Measurements from ENCODE around the gene TIMM17A.

TIMM17A gene

GRCh38 chr1:201985355-201985754, 30.1 kb downstream of the TIMM17A start:
- DNase-seq: no peak

DNA sequence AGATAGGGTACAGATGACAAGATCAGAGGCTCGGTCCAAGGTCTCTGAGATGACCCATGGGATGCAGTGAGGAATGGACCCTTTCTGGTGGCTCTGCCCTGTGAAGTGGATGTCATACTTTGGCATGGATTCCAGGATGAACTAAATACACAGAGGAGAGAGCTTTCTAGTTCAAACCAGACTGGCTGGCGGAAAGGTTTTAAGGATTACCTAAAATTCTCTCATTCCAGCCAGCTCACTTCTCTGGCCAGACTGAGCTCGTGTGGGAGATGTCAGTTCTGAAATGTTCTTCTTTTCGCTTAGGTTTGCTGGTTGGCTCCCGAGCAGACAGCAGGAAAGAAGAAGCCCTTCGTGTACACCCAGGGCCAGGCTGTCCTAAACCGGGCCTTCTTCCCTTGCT, 33.3 kb downstream of the TIMM17A start:
- no peak for DNase-seq

- DNase-seq: no peak
Measured at GRCh38 chr1:201989354-201990128, 34.2 kb downstream of the TIMM17A start.

DNA sequence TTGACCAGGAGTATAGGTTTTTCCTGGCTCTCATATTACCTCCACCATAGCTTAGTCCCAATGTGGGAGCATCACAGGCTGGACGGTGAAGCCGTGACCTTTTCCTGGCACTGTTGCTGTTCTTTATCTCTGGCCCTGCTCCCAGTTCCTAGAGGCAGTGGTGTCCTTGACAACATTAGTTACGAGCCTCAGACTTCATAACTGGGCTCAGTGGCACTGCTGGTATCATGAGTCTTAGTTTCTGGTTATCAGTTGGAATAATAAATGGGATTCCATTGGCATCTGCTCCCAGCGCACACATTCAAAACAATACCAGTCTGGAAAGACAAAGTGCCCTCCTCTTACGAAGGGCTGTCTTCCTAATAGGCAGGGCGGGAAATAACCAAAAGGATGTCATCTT, 35.1 kb downstream of the TIMM17A start:
- no peak for DNase-seq

- DNase-seq: peak; percentile 45
Measured at GRCh38 chr1:201999625-202000238, 44.4 kb downstream of the TIMM17A start.

DNA sequence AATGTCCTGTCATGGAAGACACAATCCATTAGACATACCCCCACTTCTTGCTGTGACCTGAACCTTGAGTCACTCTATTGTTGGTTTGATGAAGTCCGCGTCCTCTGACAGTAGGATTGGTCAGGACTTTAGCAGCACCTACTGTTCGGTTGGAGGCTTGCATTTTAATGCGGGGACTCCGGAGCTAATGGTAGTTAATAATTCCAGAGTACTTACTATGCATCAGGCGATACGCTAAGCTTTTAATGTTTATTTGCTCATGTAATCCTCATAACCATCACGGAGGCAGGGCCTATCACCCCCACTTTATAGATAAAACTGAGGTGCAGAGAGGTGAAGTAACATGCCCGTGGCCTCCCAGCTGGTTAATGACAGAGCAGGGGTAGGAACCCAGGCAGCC, 47.2 kb downstream of the TIMM17A start:
- no peak for DNase-seq

DNA sequence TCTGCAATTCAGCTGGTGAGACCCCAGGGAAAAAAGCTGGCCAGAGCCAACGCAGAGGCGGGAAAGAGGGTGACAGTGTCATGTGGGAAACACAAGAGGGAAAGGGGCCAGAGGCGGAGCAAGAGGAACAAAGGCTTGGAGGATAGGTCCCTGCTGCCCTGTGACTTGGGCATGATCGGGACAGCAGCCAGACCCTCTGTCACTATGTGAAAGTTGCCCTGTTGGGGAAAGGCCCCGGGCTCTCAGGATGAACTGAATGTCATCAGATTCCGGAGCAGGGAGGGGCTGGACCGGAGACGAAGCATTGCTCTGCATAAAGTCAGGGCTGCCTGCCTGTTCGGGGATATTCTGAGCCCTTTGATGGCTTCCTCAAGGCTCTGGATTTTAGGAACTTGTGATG, 49.4 kb downstream of the TIMM17A start:
- no peak for DNase-seq

- no peak for DNase-seq
Measured at GRCh38 chr1:202005958-202006357, 50.7 kb downstream of the TIMM17A start.

- DNase-seq: no peak
Measured at GRCh38 chr1:202007304-202007703, 52.0 kb downstream of the TIMM17A start.

- no peak for DNase-seq
Measured at GRCh38 chr1:202007805-202008489, 52.6 kb downstream of the TIMM17A start.

- peak; percentile 65 for DNase-seq
Measured at GRCh38 chr1:202009326-202010179, 54.2 kb downstream of the TIMM17A start.

DNA sequence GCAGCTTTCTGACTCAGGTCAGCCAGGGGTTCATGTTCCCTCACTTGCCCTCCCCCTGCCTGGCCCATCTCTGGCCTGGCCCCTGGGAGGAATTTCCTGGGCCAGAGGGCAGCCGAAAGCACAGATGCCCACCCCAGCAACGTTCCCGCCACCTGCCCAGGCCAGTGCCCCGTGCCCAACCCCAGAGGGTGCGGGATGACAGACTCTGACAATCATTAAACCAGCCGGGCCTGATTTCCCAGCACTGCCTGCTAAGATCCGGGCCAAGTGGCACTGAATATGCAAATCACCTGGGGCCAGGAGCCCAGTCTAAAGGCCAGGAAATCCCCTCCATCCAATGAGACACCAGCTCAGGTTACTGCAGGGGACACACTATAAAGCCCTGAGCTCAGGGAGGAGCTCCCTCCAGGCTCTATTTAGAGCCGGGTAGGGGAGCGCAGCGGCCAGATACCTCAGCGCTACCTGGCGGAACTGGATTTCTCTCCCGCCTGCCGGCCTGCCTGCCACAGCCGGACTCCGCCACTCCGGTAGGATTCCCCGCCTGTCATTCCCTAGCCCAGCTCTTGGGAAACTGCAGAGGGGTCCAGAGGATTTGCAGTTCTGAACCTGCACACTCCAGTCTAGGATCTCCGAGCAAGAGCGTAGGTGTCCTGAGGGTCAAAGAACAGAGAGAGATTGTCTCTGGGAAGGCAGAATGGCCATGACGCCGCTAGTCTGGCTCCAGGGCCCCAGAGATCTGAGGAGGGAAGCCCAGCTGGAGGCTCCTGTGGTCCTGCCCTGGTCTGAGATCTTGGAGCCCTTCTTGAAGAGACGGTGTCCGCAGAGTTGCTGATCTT, 55.1 kb downstream of the TIMM17A start, which contains the start of gene ELF3:
Gene ELF3 (plus strand): TSS at position 408 of the 836 bp plus-strand sequence. CDS start 550 bp downstream, outside the sequence.
- no peak for DNase-seq

- DNase-seq: no peak
Measured at GRCh38 chr1:202011994-202012393, 56.7 kb downstream of the TIMM17A start.

DNA sequence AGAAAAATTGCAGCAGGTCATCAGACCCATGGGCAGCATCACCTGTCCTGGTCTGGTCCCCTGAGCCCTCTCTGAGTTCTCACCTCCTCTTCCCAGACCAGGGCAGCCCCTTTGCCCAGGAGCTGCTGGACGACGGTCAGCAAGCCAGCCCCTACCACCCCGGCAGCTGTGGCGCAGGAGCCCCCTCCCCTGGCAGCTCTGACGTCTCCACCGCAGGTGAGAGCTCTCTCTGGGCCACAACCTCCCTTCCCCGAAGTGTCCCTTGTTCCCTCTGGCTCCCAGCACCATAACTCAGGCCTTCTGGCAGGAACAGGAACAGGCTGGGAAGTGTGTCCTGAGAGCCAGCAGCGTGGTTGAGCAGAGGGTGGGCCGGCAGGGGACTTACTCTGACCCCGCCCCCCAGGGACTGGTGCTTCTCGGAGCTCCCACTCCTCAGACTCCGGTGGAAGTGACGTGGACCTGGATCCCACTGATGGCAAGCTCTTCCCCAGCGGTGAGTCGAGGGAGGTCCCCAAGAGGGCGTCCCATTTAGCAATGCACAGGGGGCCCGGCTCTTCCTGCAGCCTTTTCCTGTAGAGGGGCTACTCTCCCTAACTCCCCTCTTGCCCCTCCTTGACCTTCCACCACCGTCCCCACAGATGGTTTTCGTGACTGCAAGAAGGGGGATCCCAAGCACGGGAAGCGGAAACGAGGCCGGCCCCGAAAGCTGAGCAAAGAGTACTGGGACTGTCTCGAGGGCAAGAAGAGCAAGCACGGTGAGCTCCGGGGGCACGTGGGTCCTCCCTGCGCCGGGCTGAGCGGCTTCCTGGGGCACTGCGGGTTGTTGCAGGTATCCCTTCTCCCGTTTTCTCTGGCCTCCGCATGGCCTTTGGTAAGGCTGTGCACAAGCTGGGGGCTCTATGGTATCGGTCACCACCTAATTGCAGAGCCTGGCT, 57.5 kb downstream of the TIMM17A start:
- no peak for DNase-seq

GRCh38 chr1:202013603-202014002, 58.3 kb downstream of the TIMM17A start:
- DNase-seq: no peak

GRCh38 chr1:202014060-202014459, 58.8 kb downstream of the TIMM17A start:
- DNase-seq: no peak

DNA sequence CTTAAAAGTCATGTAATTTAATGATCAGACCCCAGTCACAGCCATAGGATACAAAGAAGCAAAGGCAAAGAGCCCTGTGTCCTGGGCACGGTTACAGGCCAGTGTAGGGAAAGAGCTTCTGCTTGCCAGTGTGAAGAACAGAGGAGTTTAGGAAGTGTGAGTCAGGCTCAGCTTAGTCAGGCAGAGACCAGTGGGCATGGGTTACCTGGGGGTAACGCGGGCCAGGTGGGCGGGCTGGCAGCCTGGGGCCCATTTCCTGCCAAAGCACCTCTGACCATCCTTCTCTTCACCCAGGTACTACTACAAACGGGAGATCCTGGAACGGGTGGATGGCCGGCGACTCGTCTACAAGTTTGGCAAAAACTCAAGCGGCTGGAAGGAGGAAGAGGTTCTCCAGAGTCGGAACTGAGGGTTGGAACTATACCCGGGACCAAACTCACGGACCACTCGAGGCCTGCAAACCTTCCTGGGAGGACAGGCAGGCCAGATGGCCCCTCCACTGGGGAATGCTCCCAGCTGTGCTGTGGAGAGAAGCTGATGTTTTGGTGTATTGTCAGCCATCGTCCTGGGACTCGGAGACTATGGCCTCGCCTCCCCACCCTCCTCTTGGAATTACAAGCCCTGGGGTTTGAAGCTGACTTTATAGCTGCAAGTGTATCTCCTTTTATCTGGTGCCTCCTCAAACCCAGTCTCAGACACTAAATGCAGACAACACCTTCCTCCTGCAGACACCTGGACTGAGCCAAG, 59.8 kb downstream of the TIMM17A start:
- DNase-seq: no peak

DNA sequence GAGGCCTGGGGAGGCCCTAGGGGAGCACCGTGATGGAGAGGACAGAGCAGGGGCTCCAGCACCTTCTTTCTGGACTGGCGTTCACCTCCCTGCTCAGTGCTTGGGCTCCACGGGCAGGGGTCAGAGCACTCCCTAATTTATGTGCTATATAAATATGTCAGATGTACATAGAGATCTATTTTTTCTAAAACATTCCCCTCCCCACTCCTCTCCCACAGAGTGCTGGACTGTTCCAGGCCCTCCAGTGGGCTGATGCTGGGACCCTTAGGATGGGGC, 60.3 kb downstream of the TIMM17A start:
- DNase-seq: no peak

DNA sequence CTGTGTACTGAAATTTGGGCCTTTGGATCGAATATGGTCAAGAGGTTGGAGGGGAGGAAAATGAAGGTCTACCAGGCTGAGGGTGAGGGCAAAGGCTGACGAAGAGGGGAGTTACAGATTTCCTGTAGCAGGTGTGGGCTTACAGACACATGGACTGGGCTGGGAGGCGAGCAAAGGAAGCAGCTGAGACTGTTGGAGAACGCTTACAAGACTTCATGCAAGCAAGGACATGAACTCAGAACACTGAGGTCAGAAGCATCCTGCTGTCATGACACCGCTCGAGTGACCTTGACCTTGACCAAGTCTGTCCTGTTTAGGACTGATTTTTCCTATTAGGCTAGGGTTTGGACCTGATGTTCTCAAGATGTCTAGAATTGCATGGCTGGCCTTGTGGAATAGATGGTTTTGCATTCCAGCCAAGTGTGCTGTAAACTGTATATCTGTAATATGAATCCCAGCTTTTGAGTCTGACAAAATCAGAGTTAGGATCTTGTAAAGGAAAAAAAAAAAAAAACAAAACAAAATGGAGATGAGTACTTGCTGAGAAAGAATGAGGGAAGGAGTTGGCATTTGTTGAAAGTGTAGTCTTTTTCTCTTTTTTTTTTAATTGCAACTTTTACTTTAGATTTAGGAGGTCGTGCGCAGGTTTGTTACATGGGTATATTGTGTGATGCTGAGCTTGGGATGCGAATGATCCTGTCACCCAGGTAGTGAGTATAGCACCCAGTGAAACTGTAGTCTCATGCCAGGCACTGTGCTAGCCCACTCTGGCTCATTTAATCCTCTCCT, 60.9 kb downstream of the TIMM17A start:
- DNase-seq: no peak
